ENCODE data around the gene DVL2.

DVL2 gene

DNA sequence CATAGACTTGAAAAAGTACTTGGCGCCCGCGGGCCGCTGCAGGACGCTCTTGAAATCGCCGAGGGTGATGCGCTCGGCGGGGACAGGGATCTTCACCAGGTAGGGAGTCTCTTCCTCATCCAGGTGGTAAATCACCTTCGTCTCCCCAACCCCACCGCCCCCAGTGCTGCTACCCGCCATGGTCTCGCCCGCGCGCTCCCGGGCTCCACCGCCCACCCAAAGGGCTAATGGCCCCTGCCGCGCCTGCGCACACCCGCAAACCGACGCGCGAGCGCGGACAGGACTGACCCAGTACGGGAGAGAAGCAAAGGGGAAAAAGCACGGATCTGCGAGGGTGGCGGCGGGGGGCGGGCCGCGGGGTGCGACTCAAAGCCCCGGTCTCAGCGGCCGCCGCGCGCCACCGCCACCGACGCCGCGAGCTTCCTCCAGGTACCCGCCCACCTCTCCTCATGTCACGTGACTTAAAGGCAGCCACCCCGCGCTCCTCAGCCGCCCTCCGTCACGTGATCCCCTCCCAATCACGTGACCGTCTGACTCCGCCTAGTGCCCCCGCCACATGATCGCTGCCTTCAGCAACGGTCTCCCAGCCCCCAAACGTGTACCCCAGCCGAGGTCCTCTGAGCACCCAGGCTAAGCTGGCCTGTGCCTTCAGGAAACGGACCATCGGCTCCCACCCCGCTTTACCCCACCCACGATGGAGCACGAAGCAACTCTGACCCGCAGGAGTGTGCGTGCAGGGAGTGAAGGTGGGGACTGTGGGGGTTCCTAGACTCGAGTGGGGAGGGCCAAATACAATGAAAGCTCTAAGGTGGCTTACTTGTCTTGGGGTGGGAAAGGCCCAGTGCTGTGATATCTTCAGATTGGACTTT is at the start of gene DVL2:
Gene DVL2 (minus strand): TSS at position 435 of the 869 bp plus-strand sequence. CDS start 255 bp downstream, at position 180.
- DNase-seq (ENCODE audit: low read depth), result peak; percentile 93

DNA sequence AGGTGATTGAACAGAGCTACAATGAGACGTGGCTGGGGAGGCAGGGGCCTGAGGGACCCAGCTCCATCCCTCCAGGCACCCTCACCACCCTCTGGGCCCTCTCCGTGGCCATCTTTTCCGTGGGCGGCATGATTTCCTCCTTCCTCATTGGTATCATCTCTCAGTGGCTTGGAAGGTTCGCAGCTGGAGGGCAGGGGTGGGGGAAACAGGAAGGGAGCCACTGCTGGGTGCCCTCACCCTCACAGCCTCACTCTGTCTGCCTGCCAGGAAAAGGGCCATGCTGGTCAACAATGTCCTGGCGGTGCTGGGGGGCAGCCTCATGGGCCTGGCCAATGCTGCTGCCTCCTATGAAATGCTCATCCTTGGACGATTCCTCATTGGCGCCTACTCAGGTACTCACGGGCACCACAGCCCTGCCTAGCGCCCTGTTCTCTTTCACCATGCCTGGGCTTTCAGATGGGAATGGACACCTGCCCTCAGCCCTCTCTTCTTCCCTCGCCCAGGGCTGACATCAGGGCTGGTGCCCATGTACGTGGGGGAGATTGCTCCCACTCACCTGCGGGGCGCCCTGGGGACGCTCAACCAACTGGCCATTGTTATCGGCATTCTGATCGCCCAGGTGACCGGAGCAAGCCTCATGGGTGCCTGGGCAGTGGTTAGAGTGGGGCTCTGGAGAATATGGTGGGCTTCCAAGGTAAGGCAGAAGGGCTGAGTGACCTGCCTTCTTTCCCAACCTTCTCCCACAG is 49.3 kb upstream of the DVL2 start:
- DNase-seq (ENCODE audit: low read depth), result no peak

DNA sequence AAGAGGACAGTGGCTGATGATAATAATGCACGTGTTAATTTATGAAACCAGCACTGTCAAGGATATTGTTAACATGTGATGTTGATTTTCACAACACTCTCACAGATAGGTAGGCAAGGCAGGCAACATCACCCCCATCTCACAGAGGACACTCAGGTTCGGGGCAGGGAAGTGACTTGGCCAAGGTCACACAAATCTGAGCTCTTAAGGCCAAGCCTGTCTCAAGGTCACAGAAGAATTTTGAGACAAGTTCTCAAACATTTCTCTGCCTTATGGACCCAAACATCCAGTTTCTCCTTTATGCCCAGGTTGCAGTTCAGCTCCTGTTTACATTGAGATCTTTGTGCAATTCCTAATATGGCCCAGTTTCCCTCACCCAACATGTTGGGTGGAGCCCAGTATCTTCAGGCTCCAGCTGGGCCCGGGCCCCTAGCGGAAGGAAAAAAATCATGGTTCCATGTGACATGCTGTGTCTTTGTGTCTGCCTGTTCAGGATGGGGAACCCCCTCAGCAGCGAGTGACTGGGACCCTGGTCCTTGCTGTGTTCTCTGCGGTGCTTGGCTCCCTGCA is 48.5 kb upstream of the DVL2 start:
- DNase-seq (ENCODE audit: low read depth), result no peak

DNA sequence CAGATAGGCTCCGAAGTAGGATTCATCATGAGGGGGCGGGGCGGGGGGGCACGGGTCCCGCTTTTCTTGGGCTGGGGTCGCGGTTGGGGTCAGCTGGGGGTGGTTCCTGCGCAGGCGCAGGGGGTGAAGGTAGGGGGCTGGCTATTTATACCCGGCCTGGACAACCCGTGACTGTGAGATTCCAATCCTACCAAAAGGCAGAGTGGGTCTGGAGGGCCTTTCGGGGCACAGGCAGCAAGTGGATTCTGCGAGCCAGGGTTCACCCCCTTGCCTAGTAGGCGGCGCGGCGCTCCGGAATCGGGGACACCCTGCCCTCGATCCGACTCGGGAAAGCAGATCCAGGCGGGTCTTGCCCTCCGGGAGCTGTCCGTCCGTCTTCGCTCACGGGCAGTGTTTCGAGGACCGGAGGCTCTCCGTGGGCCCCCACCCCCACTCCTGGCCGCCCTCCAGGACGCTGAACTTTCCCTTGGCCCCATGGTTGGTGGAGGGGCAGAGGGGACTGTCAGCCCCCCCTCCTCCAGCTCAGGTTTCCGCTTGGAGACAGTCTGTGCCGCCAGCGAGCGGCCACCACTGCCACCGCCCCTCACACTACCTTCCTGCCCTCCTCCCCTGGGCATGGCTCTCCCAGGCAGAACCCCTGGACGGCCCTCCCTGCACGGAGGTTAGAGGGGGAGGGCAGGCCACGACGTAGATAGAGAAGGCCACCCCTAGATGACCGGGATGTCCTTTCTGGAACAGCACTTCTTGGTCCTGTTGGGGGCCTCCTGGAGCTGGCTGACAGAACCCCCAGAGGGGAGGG is 47.8 kb upstream of the DVL2 start:
- no peak for DNase-seq (ENCODE audit: low read depth)

DNA sequence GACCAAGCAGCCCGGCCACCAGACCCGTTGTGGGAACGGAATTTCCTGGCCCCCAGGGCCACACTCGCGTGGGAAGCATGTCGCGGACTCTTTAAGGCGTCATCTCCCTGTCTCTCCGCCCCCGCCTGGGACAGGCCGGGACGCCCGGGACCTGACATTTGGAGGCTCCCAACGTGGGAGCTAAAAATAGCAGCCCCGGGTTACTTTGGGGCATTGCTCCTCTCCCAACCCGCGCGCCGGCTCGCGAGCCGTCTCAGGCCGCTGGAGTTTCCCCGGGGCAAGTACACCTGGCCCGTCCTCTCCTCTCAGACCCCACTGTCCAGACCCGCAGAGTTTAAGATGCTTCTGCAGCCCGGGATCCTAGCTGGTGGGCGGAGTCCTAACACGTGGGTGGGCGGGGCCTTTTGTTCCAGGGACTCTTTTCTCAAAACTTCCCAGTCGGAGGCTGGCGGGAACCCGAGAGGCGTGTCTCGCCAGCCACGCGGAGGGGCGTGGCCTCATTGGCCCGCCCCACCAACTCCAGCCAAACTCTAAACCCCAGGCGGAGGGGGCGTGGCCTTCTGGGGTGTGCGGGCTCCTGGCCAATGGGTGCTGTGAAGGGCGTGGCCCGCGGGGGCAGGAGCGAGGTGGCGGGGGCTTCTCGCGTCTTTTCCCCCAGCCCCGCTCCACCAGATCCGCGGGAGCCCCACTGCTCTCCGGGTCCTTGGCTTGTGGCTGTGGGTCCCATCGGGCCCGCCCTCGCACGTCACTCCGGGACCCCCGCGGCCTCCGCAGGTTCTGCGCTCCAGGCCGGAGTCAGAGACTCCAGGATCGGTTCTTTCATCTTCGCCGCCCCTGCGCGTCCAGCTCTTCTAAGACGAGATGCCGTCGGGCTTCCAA is 47.0 kb upstream of the DVL2 start, which contains the start of gene SLC2A4:
Gene SLC2A4 (plus strand): TSS at position 645 of the 879 bp plus-strand sequence. CDS start 217 bp downstream, at position 862.
- peak; percentile 82 for DNase-seq (ENCODE audit: low read depth)

DNA sequence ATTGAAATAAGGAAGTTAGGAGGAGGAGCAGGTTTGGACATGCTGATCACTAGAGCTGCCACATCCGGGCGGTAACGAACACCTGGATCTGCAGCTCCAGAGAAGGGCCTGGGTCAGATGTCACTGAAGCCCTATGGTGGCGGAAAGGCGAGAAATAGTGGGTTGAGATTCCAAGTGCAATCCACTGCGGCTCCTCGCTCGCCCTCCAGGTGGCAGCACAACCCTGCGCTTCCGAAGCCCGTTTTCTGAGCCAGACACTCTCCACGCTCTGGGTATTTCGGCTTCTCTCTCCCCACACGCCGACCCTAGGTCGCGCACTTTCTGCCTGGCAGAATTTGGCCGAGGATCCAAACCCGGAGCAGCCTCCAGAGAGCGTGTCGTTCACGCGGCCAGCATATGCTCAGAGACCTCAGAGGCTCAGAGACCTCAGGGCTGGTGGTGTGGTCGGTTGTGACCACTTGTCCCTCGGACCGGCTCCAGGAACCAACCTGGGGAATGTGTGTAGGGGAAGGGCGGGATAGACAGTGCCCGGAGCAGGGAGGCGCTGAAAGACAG is 46.3 kb upstream of the DVL2 start:
- peak; percentile 71 for DNase-seq (ENCODE audit: low read depth)

DNA sequence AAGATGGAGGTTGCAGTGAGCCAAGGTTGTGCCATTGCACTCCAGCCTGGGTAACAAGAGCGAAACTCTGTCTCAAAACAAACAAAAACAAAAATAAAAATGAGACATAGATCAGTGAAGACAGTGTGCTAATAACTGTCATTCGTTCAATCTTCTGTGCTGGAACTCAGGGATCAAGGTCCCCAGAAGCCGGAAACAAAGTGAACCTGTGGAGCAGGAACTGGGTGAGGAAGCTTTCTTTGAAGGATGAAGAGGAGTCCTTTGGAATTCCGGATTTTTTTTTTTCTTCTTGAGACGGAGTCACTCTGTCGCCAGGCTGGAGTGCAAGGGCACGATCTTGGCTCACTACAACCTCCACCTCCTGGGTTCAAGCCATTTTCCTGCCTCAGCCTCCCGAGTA is 45.1 kb upstream of the DVL2 start:
- no peak for DNase-seq (ENCODE audit: low read depth)

DNA sequence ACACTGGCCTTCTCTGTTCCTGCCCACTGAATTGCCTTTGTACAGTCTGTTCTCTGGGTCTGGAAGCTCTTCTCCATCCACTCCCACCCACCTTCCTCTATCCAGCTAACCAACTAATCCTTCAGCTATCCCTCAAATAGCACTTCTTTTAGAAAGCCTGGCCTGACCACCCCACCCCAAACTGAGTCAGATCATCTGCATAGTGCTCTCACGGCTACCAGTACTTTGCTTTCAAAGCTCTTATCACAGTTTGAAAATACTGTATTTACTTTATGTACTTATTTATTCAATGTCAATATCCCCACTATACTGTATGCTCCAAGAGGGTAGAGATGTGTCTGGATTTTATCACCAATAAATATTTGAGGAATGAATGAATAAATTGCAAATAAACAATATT is 32.5 kb upstream of the DVL2 start:
- DNase-seq (ENCODE audit: low read depth), result no peak

DNA sequence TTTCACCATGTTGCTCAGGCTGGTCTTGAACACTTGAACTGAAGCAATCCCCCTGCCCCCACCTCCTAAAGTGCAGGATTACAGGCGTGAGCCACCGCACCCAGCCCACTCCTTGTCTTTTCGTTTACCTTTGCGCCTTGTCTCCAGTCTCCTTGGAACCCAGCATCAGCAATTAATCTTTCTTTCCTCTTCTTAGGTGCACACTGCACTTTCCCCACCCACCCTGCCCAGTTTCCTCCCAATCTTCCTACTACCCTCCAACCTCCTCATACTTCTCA is 29.4 kb upstream of the DVL2 start:
- no peak for DNase-seq (ENCODE audit: low read depth)

DNA sequence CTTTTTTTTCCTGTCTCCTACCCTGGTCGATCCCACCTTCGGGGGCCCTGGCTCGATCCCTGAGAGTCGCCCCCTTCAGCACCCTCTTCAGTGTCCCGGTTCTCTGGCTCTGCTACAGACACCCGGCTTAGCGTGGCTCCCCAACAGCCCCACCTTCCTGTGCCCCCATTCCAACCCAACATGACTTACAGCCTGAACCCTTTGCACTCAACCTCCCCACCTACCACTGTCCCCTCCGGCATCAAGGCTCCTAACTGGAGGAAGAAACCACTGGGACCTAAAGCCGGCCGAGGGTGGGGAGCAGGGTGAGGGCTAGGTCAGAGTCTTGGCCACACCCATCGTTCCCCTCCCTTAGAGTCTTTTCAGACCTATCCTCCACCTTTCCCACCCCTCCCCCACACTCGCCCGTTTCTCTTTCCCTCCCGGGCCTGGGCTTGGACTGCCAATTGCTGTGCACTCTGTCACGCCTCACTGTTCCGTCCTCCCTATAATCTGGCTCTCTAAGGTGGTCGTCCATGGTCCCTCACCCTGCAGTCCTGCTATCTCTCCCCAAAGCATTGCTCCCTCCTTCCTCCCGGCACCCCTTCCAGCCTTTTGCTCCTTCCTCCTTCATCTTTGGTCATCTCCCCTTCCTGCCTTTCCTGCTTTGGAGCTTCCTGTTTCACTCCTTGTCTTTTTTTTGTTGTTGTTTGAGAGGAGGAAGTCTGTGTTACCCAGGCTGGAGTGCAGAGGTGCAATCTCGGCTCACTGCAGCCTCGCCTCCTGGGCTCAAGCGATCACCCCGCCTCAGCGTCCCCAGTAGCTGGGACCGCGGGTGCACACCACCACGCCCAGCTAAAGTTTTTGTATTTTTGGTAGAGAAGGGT is 28.9 kb upstream of the DVL2 start:
- no peak for DNase-seq (ENCODE audit: low read depth)

DNA sequence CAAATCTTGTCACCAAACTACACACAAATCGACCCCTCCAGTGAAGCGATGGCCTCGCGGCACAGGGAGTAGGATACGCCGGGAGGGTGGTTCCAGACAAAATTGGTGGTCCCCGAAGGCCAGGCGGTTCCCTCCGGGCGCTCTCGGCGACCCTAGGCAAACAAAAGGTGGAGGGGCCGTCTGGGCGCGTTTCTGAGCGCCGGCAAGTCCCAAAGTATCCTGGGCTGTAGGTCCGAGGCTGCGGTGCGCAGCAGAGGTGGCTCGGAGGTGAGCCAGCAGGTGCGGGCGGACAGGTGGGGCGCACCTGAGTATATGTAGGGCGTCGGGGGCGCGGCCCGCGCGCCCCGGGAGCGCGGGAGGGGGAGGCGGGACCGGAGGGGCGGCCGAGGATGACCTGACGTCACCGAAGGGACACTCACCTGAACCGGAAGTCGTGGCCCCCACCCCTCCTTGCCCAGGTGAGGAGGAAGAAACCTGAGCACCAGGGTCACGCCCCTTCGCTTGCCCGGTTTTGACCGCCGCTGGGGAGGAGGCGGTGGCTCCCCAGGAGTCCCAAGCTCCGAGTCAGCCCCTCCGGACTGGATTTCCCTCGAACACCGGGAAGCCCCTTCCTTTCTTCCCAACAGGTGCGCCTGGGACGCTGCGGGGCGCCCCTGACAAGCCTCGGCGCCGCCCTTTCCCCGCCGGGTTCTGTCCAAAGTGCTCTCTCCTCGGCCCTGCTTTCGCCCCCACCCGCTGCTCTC is 28.0 kb upstream of the DVL2 start, which contains the start of gene CLDN7:
Gene CLDN7 (minus strand): TSS at position 287 of the 743 bp plus-strand sequence. CDS start 435 bp downstream, outside the sequence.
- no peak for DNase-seq (ENCODE audit: low read depth)

DNA sequence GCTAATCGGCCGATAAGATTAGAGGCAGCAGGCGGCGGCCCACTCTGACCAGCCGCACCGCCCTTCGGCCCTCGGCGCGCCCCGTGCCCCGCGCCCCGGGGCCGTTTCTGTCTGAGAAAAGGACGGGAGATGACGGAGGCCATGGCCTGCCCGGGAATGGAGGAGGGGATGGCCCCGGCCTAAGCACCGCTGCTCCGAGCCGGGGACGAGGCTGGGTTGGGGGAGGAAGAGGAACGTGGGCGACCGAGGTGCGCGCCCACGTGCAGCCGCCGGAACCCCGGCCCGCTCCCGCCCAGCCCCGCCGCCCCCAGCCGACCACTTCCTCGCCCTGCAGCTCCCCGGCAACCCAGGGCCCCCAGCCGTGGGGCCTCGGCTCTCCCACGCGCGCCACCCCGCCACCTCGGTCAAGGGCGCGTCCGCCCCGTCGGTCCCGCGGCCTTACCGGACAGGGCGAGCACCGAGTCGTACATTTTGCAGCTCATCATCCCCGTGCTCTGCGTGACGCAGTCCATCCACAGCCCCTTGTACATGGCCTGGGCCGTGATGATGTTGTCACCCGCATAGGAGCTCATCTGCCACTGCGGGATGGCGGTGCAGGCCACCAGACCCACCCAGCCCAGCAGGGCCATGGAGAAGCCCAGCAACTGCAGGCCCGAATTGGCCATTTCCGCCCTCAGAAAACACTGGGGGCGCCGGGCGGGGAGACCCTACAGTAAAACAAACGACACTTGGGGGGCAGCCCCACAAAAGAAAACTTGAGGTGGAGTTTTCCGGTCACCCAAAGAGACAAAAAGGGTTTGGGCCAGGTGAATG is 27.3 kb upstream of the DVL2 start:
- DNase-seq (ENCODE audit: low read depth), result no peak

DNA sequence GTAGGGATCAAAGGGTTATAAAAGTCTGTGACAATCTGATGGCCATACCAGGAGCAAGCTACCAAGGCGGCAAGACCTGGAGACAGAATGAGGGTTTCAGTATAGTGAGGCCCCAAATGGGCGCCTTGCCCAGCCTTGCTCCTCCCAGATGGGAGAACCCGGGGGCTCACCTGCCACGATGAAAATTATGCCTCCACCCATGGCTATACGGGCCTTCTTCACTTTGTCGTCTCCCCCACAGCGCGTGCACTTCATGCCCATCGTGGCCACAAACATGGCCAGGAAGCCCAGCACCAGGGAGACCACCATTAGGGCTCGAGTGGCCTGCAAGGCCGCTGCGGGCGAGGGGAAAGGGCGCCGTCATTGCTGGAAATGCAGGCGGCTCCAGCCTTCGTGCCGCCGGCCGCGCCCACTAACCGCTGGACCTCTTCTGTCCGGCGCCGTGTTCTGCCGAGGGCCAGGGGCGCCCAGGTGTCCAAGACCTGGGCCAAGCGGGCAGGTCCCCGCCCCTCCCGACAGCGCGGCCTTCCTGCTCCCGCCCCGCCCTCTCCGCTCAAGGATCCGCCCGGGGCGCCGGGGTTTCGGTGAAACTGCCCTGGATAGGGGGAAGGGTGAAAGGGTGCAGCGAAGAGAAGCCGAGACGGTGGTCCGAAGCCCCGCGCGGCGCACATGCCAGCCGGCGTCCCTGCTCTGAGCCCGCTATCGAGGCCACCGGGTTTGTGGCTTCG is 26.5 kb upstream of the DVL2 start:
- DNase-seq (ENCODE audit: low read depth), result no peak

DNA sequence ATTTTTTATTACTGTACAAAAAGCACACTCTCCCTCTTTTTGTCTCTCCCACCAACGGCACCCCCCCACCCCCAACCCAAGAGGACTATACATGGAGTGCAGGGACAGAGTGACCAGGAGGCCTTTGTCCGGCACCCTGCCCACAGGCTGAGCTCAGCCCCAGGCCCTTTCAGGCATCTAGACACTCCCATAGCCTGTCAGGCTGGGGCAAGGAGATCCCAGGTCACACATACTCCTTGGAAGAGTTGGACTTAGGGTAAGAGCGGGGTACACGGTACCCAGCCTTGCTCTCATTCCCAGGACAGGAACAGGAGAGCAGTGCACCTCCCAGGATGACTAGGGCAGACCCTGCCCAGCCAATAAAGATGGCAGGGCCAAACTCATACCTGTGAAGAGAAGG is 25.8 kb upstream of the DVL2 start:
- no peak for DNase-seq (ENCODE audit: low read depth)

DNA sequence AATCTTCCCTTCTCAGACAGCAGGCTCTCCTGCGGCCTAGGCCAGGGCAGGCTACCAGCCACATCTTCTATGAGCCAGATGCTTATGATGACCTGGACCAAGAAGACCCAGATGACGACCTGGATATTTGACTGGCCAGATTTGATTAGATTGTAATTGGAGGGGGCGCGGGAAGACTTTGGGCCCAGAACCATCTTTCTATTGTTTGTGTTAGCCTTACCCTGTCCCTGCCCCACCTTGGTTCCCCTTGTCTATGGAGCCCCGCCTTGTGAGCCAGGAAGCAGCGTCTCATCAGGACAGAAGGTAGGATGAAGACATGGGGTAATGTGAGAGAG is 25.2 kb upstream of the DVL2 start:
- DNase-seq (ENCODE audit: low read depth), result no peak

DNA sequence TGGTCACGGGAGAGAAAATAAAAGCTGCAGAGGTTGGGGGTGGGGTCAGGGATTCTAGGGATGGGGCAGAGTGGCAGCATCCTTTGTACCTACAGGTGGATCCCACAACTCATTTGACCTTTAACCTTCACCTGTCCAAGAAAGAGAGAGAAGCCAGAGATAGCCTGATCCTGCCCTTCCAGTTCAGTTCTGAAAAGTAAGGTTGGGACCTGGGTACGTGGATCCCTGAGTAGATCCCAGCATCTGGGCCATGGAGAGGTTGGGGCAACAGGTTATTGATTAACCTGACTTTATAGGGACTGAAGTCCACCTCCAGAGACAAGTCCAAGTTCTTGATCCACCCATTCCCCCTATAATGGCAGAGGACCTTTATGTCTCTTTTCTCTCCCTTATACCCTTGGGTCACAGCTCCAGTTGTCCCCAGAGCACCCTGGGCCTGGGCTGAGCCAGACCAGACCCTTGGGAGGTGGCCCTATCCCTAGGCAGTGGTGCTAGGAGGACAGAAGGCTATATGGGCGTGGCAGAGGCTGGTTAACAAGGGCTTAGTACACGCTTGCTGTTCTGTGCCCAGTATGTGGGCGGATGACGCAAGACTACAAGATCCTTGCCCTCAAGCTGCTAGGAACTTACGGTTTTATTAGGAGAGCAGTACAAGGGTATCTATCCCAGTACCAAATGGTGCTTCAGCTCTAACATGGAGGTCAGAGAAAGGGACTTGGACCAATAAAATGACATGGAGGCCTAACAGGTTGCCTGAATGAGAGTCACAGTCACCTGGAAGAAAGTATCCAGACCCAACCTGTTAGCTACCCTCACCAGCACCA is 24.6 kb upstream of the DVL2 start:
- DNase-seq (ENCODE audit: low read depth), result no peak
